HEK293 (cell line): ENCODE data around the gene LRRC26.

Experiments
- CTCF ChIA-PET: fragments of 350-600 bp; formaldehyde crosslinking; extraction: SDS; loops from one replicate; lab custom pipeline; 2021; ENCODE audit warnings: antibody characterized with exemption; lab: Yijun Ruan, JAX
- POLR2A ChIA-PET: fragments of 300-600 bp; formaldehyde crosslinking; extraction: SDS; loops from one replicate; lab custom pipeline; 2020; ENCODE audit warnings: antibody characterized with exemption, inconsistent platforms; lab: Yijun Ruan, JAX
- H3K27ac ChIP-seq: fragments of 200-500 bp; sonication (Bioruptor generic); 2 replicates; pipeline ENCODE4 v1.5.1; 2014; ENCODE audit warnings: low read depth, low read length, control low read depth, inconsistent platforms; ENCODE audit errors: extremely low read depth
- H3K36me3 ChIP-seq, 2 experiments: fragments of 200-500 bp in 1 of 2; sonication (Bioruptor generic) in 1 of 2; 1 replicate in 1 of 2; 2 replicates in 1 of 2; pipeline ENCODE4 v1.5.1; 2014 to 2017; ENCODE audit warnings: inconsistent platforms in 2 of 2, low read length in 2 of 2; ENCODE audit not compliant: control insufficient read depth in 2 of 2, insufficient read depth in 1 of 2
- H3K4me1 ChIP-seq: fragments of 200-500 bp; sonication (Bioruptor generic); 2 replicates; pipeline ENCODE4 v1.5.1; 2014; ENCODE audit warnings: mild to moderate bottlenecking, low read length, inconsistent platforms; ENCODE audit not compliant: control insufficient read depth, insufficient read depth
- H3K4me3 ChIP-seq: 2 replicates; pipeline ENCODE4 v1.5.1; 2011; ENCODE audit warnings: low read depth, mild to moderate bottlenecking, control low read depth, low read length, moderate library complexity
- H3K9me3 ChIP-seq: fragments of 200-500 bp; sonication (Bioruptor generic); 2 replicates; pipeline ENCODE4 v1.5.1; 2014; ENCODE audit warnings: low read depth, low read length, inconsistent platforms; ENCODE audit not compliant: control insufficient read depth, insufficient read depth
- PRDM1 ChIP-seq: fragments of 450-650 bp; formaldehyde crosslinking; IDR thresholded peaks from 2 replicates; pipeline ENCODE4; 2016; ENCODE audit warnings: missing biosample characterization, missing genetic modification characterization
- TRIM28 ChIP-seq: IDR thresholded peaks from 2 replicates; pipeline ENCODE4 v1.6.1; 2011; ENCODE audit warnings: low read length, control low read depth, borderline replicate concordance
- ZNF114 ChIP-seq: fragments of 450-650 bp; formaldehyde crosslinking; IDR thresholded peaks from 2 replicates; pipeline ENCODE4 v1.5.0; 2017; ENCODE audit warnings: missing biosample characterization, missing genetic modification characterization
- ZNF174 ChIP-seq: fragments of 450-650 bp; formaldehyde crosslinking; IDR thresholded peaks from 2 replicates; pipeline ENCODE4 v1.5.0; 2017; ENCODE audit warnings: missing biosample characterization, mild to moderate bottlenecking, missing genetic modification characterization
- ZNF19 ChIP-seq: fragments of 450-650 bp; formaldehyde crosslinking; IDR thresholded peaks from 2 replicates; pipeline ENCODE4; 2016; ENCODE audit warnings: missing biosample characterization, missing genetic modification characterization, low read depth
- ZNF302 ChIP-seq: fragments of 450-650 bp; formaldehyde crosslinking; IDR thresholded peaks from 2 replicates; pipeline ENCODE4 v1.5.1; 2016; ENCODE audit warnings: missing biosample characterization, missing genetic modification characterization, low read depth
- ZNF391 ChIP-seq: fragments of 450-650 bp; formaldehyde crosslinking; IDR thresholded peaks from 2 replicates; pipeline ENCODE4 v1.5.1; 2016; ENCODE audit warnings: low read depth, missing biosample characterization, missing genetic modification characterization, borderline replicate concordance
- ZNF416 ChIP-seq: fragments of 450-650 bp; formaldehyde crosslinking; IDR thresholded peaks from 2 replicates; pipeline ENCODE4 v1.5.1; 2016; ENCODE audit warnings: missing biosample characterization, missing genetic modification characterization
- ZNF433 ChIP-seq: fragments of 450-650 bp; formaldehyde crosslinking; IDR thresholded peaks from 2 replicates; pipeline ENCODE4 v1.5.1; 2016; ENCODE audit warnings: missing biosample characterization, missing genetic modification characterization, low read depth
- ZNF561 ChIP-seq: fragments of 450-650 bp; IDR thresholded peaks from 2 replicates; pipeline ENCODE4 v1.5.1; 2018; ENCODE audit warnings: missing biosample characterization, missing genetic modification characterization, borderline replicate concordance
- ZNF621 ChIP-seq: fragments of 450-650 bp; formaldehyde crosslinking; IDR thresholded peaks from 2 replicates; pipeline ENCODE4 v1.5.1; 2017; ENCODE audit warnings: missing biosample characterization, missing genetic modification characterization
- ZNF701 ChIP-seq: fragments of 450-650 bp; formaldehyde crosslinking; IDR thresholded peaks from 2 replicates; pipeline ENCODE4 v1.5.1; 2016; ENCODE audit warnings: missing biosample characterization, missing genetic modification characterization
- ZNF747 ChIP-seq: fragments of 450-650 bp; formaldehyde crosslinking; IDR thresholded peaks from 2 replicates; pipeline ENCODE4 v1.5.1; 2016; ENCODE audit warnings: missing biosample characterization, missing genetic modification characterization
- ZNF837 ChIP-seq: fragments of 450-650 bp; formaldehyde crosslinking; IDR thresholded peaks from 2 replicates; pipeline ENCODE4 v1.5.1; 2016; ENCODE audit warnings: missing biosample characterization, missing genetic modification characterization
- TF ChIP-seq, protein P1 (sequence below): fragments of 450-650 bp; formaldehyde crosslinking; IDR thresholded peaks from 2 replicates; pipeline ENCODE4 v1.5.1; 2016; ENCODE audit warnings: missing biosample characterization, missing genetic modification characterization
- TF ChIP-seq, protein P2 (sequence below): fragments of 450-650 bp; formaldehyde crosslinking; IDR thresholded peaks from 2 replicates; pipeline ENCODE4 v1.5.1; 2016; ENCODE audit warnings: missing biosample characterization, missing genetic modification characterization
- TF ChIP-seq, protein P3 (sequence below): fragments of 450-650 bp; formaldehyde crosslinking; IDR thresholded peaks from 2 replicates; pipeline ENCODE4 v1.5.1; 2016; ENCODE audit warnings: missing biosample characterization, missing genetic modification characterization
- TF ChIP-seq, protein P4 (sequence below): fragments of 450-650 bp; formaldehyde crosslinking; IDR thresholded peaks from 2 replicates; pipeline ENCODE4 v1.5.1; 2016; ENCODE audit warnings: missing biosample characterization, missing genetic modification characterization
- TF ChIP-seq, protein P5 (sequence below): fragments of 450-650 bp; formaldehyde crosslinking; IDR thresholded peaks from 2 replicates; pipeline ENCODE4 v1.5.1; 2016; ENCODE audit warnings: missing biosample characterization, missing genetic modification characterization
- TF ChIP-seq, protein P6 (sequence below): fragments of 450-650 bp; formaldehyde crosslinking; IDR thresholded peaks from 2 replicates; pipeline ENCODE4 v1.5.1; 2016; ENCODE audit warnings: missing biosample characterization, missing genetic modification characterization

Gene LRRC26

DNA sequence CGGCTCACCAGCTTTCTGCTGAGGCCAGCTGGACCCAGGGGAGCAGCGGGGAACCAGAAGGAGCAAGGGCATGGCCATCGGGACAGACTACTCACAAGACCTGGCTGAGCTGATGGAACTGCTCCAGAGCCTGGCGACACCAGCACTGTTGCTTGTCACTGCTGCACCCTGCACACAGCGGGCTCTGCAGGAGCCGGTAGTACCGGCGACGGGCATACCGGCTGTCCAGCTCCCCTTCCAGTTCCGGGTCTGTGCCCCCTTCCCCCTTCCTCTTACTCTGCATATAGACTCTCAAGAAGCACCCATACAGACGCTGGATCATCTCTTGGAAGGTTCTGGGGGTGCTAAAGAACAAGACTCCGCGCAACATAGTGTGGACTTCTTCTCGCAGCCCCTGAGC is 17.5 kb upstream of the LRRC26 start:
- peaks cover 11% of the 10 kb centered on the region for H3K4me1 ChIP-seq

DNA sequence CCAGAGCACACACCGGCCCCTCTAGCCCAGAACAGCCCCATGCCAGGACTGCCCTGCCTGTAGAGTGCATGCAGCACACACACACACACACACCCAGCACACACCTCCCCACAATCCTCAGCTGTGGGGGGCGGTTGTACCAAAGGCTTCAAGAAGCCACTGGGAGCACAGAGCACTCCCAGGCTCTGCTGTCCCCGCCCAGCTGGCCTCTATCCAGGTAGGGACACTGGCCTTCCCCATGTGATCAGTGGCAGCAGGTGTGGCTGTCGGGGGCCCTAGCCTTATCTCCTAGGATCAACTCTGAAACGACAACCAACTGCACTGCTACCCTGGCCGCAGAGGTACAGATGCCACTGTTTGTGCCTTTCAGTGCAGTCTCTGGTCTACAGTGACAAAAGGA is 16.5 kb upstream of the LRRC26 start:
- TF ChIP-seq ZNF174 (tag by site-specific recombination), result no peak
- CTCF ChIA-PET, result interaction anchor here (0.8 to 3.5 kb wide), 3 partner anchors 49 to 57 kb away, joined by 3 to 16 read pairs (median 3); no protein-coding TSS in a partner anchor

More for the DNA sequence above, 17.5 kb upstream of the LRRC26 start:
- Histone ChIP-seq H3K36me3 (peaks cover 0 to 79% of the 10 kb centered on the region in 2 experiments; a peak in 1 of 3 replicates), H3K27ac (peak overlapping the region; percentile 92; the same call in 1 of the 2 replicates), H3K4me3 (peak overlapping the region; percentile 92), H3K9me3 (no peaks in the 10 kb centered on the region)
- TF ChIP-seq ZNF302 (no peak), PRDM1 (no peak), ZNF114 (tag by site-specific recombination) (no peak)
- TF ChIP-seq, protein P1, sequence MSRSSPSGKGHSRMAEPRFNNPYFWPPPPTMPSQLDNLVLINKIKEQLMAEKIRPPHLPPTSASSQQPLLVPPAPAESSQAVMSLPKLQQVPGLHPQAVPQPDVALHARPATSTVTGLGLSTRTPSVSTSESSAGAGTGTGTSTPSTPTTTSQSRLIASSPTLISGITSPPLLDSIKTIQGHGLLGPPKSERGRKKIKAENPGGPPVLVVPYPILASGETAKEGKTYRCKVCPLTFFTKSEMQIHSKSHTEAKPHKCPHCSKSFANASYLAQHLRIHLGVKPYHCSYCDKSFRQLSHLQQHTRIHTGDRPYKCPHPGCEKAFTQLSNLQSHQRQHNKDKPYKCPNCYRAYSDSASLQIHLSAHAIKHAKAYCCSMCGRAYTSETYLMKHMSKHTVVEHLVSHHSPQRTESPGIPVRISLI (tag by site-specific recombination), result no peak
- ChIA-PET CTCF (interaction anchor here (0.7 to 3.5 kb wide), 10 partner anchors 11 to 123 kb away, joined by 3 to 22 read pairs (median 4); partner anchors contain the start of gene RNF224), POLR2A (interaction anchor here (1.9 to 7.1 kb wide), 6 partner anchors 18 to 53 kb away, joined by 11 to 178 read pairs (median 34); partner anchors contain the start of genes LRRC26, NDOR1, RNF224 and TMEM203)

DNA sequence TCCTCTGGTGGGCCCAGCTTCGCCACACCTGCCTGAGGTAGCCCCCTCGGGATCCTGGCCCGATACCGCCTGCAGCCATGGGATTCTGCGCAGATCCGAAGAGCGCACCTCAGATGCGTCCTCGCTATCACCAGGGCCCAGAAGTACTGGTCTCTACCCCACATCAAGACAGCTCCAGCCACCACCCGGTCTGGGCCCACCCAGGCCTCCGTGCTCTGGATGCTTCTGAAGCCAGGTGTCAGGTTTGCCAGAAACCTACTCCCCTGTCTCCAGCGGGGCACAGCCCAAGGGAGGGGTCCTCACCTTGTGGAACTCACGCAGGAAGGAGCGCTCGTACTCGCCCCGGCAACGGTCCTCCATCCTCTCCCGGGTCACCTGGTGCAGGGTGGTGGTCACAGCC is 16.1 kb upstream of the LRRC26 start:
- H3K4me3 ChIP-seq, result no peak overlapping the region
- peaks cover 0 to 74% of the 10 kb centered on the region in 2 experiments; a peak in 1 of 3 replicates for H3K36me3 ChIP-seq
- no peak overlapping the region for H3K27ac ChIP-seq
- CTCF ChIA-PET, result interaction anchor here (3.5 kb wide), 1 partner anchor 50 kb away, joined by 16 read pairs; no protein-coding TSS in a partner anchor
- peaks cover 11% of the 10 kb centered on the region for H3K4me1 ChIP-seq
- TF ChIP-seq ZNF433 (tag by site-specific recombination), result no peak
- no peak for TF ChIP-seq ZNF701 (tag by site-specific recombination)
- TF ChIP-seq ZNF19, result no peak
- TF ChIP-seq TRIM28, result no peak
- TF ChIP-seq, protein P2, sequence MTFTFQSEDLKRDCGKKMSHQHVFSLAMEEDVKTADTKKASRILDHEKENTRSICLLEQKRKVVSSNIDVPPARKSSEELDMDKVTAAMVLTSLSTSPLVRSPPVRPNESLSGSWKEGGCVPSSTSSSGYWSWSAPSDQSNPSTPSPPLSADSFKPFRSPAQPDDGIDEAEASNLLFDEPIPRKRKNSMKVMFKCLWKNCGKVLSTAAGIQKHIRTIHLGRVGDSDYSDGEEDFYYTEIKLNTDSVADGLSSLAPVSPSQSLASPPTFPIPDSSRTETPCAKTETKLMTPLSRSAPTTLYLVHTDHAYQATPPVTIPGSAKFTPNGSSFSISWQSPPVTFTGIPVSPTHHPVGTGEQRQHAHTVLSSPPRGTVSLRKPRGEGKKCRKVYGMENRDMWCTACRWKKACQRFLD (tag by site-specific recombination), result no peak
- TF ChIP-seq, protein P3, sequence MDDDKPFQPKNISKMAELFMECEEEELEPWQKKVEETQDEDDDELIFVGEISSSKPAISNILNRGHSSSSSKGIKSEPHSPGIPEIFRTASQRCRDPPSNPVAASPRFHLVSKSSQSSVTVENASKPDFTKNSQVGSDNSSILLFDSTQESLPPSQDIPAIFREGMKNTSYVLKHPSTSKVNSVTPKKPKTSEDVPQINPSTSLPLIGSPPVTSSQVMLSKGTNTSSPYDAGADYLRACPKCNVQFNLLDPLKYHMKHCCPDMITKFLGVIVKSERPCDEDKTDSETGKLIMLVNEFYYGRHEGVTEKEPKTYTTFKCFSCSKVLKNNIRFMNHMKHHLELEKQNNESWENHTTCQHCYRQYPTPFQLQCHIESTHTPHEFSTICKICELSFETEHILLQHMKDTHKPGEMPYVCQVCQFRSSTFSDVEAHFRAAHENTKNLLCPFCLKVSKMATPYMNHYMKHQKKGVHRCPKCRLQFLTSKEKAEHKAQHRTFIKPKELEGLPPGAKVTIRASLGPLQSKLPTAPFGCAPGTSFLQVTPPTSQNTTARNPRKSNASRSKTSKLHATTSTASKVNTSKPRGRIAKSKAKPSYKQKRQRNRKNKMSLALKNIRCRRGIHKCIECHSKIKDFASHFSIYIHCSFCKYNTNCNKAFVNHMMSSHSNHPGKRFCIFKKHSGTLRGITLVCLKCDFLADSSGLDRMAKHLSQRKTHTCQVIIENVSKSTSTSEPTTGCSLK, result no peak
- TF ChIP-seq ZNF621 (tag by site-specific recombination), result no peak
- TF ChIP-seq, protein P4, sequence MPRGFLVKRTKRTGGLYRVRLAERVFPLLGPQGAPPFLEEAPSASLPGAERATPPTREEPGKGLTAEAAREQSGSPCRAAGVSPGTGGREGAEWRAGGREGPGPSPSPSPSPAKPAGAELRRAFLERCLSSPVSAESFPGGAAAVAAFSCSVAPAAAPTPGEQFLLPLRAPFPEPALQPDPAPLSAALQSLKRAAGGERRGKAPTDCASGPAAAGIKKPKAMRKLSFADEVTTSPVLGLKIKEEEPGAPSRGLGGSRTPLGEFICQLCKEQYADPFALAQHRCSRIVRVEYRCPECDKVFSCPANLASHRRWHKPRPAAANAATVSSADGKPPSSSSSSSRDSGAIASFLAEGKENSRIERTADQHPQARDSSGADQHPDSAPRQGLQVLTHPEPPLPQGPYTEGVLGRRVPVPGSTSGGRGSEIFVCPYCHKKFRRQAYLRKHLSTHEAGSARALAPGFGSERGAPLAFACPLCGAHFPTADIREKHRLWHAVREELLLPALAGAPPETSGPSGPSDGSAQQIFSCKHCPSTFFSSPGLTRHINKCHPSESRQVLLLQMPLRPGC (tag by site-specific recombination), result no peak
- no peak for TF ChIP-seq ZNF747
- no peak for TF ChIP-seq ZNF837 (tag by site-specific recombination)
- TF ChIP-seq, protein P5, sequence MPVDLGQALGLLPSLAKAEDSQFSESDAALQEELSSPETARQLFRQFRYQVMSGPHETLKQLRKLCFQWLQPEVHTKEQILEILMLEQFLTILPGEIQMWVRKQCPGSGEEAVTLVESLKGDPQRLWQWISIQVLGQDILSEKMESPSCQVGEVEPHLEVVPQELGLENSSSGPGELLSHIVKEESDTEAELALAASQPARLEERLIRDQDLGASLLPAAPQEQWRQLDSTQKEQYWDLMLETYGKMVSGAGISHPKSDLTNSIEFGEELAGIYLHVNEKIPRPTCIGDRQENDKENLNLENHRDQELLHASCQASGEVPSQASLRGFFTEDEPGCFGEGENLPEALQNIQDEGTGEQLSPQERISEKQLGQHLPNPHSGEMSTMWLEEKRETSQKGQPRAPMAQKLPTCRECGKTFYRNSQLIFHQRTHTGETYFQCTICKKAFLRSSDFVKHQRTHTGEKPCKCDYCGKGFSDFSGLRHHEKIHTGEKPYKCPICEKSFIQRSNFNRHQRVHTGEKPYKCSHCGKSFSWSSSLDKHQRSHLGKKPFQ (tag by site-specific recombination), result no peak
- TF ChIP-seq ZNF391 (tag by site-specific recombination), result no peak
- TF ChIP-seq ZNF416 (tag by site-specific recombination), result no peak
- TF ChIP-seq ZNF561 (tag by site-specific recombination), result no peak
- TF ChIP-seq, protein P6, sequence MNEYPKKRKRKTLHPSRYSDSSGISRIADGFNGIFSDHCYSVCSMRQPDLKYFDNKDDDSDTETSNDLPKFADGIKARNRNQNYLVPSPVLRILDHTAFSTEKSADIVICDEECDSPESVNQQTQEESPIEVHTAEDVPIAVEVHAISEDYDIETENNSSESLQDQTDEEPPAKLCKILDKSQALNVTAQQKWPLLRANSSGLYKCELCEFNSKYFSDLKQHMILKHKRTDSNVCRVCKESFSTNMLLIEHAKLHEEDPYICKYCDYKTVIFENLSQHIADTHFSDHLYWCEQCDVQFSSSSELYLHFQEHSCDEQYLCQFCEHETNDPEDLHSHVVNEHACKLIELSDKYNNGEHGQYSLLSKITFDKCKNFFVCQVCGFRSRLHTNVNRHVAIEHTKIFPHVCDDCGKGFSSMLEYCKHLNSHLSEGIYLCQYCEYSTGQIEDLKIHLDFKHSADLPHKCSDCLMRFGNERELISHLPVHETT (tag by site-specific recombination), result no peak
- TF ChIP-seq, all 188 proteins: peak for 0
- no peaks in the 10 kb centered on the region for H3K9me3 ChIP-seq
- POLR2A ChIA-PET, result no interaction called here

More for the DNA sequence above, 16.5 kb upstream of the LRRC26 start:
- H3K4me1 ChIP-seq, result peaks cover 11% of the 10 kb centered on the region
- POLR2A ChIA-PET, result interaction anchor here (7.1 kb wide), 1 partner anchor 19 kb away, joined by 178 read pairs; the partner anchor contains the start of genes NDOR1, TMEM203 and TPRN
- no peak overlapping the region for H3K4me3 ChIP-seq
- H3K27ac ChIP-seq, result no peak overlapping the region
- H3K9me3 ChIP-seq, result no peaks in the 10 kb centered on the region
- H3K36me3 ChIP-seq, result peaks cover 0 to 74% of the 10 kb centered on the region in 2 experiments; a peak in 1 of 3 replicates
